DOHH2 (cell line): ENCODE measurements around the gene PALM2AKAP2.

Experiments used
- EZH2phosphoT487 ChIP-seq: fragments of 200-600 bp; sonication (generic); IDR thresholded peaks from 2 replicates; pipeline ENCODE4 v1.6.1; 2017; ENCODE audit warnings: borderline replicate concordance, mild to moderate bottlenecking, antibody characterized with exemption, low read length, moderate library complexity, mixed read lengths
- TF ChIP-seq, protein P1 (sequence below): fragments of 200-600 bp; sonication (generic); IDR thresholded peaks from one replicate; pipeline ENCODE4 v1.5.1; 2014; ENCODE audit warnings: antibody characterized with exemption, mild to moderate bottlenecking, low read depth, low read length; ENCODE audit not compliant: poor library complexity, severe bottlenecking

DNA sequence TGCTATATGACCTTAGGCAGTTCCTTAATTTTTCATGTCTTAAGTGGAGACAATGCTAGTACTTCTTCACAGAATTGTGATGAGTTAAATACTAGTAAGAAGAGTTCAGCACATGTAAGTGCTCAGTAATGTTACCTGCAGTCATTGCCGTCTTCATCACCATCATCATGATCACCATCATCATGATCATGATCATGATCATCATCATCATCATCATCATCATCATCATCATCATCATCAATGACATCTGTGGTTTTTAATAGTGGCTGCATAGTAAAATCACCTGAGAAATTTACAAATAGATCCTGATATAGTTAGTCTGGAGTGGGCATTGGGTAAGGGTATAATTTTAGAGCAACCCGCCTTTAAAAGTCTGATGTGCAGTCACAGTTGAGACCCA lies 14.7 kb upstream of the PALM2AKAP2 start:
- TF ChIP-seq, protein P1, sequence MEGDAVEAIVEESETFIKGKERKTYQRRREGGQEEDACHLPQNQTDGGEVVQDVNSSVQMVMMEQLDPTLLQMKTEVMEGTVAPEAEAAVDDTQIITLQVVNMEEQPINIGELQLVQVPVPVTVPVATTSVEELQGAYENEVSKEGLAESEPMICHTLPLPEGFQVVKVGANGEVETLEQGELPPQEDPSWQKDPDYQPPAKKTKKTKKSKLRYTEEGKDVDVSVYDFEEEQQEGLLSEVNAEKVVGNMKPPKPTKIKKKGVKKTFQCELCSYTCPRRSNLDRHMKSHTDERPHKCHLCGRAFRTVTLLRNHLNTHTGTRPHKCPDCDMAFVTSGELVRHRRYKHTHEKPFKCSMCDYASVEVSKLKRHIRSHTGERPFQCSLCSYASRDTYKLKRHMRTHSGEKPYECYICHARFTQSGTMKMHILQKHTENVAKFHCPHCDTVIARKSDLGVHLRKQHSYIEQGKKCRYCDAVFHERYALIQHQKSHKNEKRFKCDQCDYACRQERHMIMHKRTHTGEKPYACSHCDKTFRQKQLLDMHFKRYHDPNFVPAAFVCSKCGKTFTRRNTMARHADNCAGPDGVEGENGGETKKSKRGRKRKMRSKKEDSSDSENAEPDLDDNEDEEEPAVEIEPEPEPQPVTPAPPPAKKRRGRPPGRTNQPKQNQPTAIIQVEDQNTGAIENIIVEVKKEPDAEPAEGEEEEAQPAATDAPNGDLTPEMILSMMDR: no peak
- no peak for TF ChIP-seq EZH2phosphoT487
